GM23338 (cell line): ENCODE measurements around the gene GNPTAB.

ENCODE experiments used
- CREB1 ChIP-seq: fragments of 250-450 bp; sonication (Bioruptor Pico); IDR thresholded peaks from 2 replicates; pipeline ENCODE4 v1.5.0; 2020; ENCODE audit warnings: low read depth, mild to moderate bottlenecking, moderate library complexity
- CTCF ChIP-seq, 2 experiments: fragments of 200-600 bp in 1 of 2; sonication (generic) in 1 of 2; conservative IDR thresholded peaks; 2 replicates each; pipeline versions ENCODE4 v1.5.1 to v1.6.1; 2016 to 2017; ENCODE audit warnings: antibody characterized with exemption in 2 of 2, low read depth in 2 of 2, mild to moderate bottlenecking in 2 of 2, moderate library complexity in 1 of 2
- ETS1 ChIP-seq: IDR thresholded peaks from 2 replicates; pipeline ENCODE4 v1.6.1; 2016; ENCODE audit warnings: antibody characterized with exemption
- EZH2 ChIP-seq: fragments of 200-600 bp; sonication (generic); IDR thresholded peaks from one replicate; pipeline ENCODE4 v1.8.0; 2017; ENCODE audit warnings: antibody characterized with exemption, mild to moderate bottlenecking, low read depth; ENCODE audit not compliant: unreplicated experiment
- EZH2phosphoT487 ChIP-seq: fragments of 200-600 bp; sonication (generic); IDR thresholded peaks from one replicate; pipeline ENCODE4 v1.8.1; 2018; ENCODE audit warnings: antibody characterized with exemption; ENCODE audit not compliant: unreplicated experiment
- JUNB ChIP-seq: IDR thresholded peaks from one replicate; pipeline ENCODE4 v1.6.1; 2016; ENCODE audit warnings: antibody characterized with exemption; ENCODE audit not compliant: unreplicated experiment
- NANOG ChIP-seq: IDR thresholded peaks from 2 replicates; pipeline ENCODE4 v1.6.1; 2016; ENCODE audit warnings: antibody characterized with exemption, borderline replicate concordance
- POLR2AphosphoS5 ChIP-seq: IDR thresholded peaks from 2 replicates; pipeline ENCODE4 v1.6.1; 2016; ENCODE audit warnings: antibody characterized with exemption, low read depth
- REST ChIP-seq: IDR thresholded peaks from one replicate; pipeline ENCODE4 v1.6.1; 2018; ENCODE audit warnings: antibody characterized with exemption; ENCODE audit not compliant: unreplicated experiment
- STAT1 ChIP-seq: IDR thresholded peaks from one replicate; pipeline ENCODE4 v1.6.1; 2016; ENCODE audit warnings: antibody characterized with exemption; ENCODE audit not compliant: unreplicated experiment
- ZNF114 ChIP-seq: fragments of 250-450 bp; sonication (Bioruptor Pico); IDR thresholded peaks from 2 replicates; pipeline ENCODE4 v1.5.0; 2020; ENCODE audit warnings: mild to moderate bottlenecking, moderate library complexity
- ZNF331 ChIP-seq: fragments of 250-450 bp; sonication (Bioruptor Pico); IDR thresholded peaks from 2 replicates; pipeline ENCODE4 v1.5.0; 2020; ENCODE audit warnings: low read depth, mild to moderate bottlenecking, moderate library complexity
- ZNF462 ChIP-seq: fragments of 250-450 bp; sonication (Bioruptor Pico); IDR thresholded peaks from 2 replicates; pipeline ENCODE4 v1.5.0; 2020; ENCODE audit warnings: mild to moderate bottlenecking, moderate library complexity

GRCh38 chr12:101740980-101741379 is 89.8 kb downstream of the GNPTAB start:
- TF ChIP-seq CTCF (conservative IDR thresholded peaks at IDR 0.05; ENCODE audit: low read depth in 2 of 2) (no peak), REST (no peak), NANOG (no peak), EZH2phosphoT487 (no peak), POLR2AphosphoS5 (no peak), ZNF114 (CRISPR knock-in tag) (no peak), ZNF462 (no peak), ZNF331 (no peak), EZH2 (no peak), ETS1 (no peak), JUNB (no peak), STAT1 (no peak), CREB1 (CRISPR knock-in tag) (no peak)
